H54 (cell line): ENCODE results near the gene FGFBP2.

ENCODE experiments used
- DNase-seq: peaks from one replicate; pipeline ENCODE4 v3.0.0; 2011; ENCODE audit warnings: low spot score, mixed read lengths; ENCODE audit not compliant: insufficient read length
- FAIRE-seq: peaks from 3 replicates; lab custom pipeline; 2011; peaks lifted over from hg19 to GRCh38; lab: Jason Lieb, UNC
- POLR2A ChIP-seq: IDR thresholded peaks from 2 replicates; pipeline ENCODE4 v1.6.1; 2011; ENCODE audit warnings: low read depth, mild to moderate bottlenecking, low read length

The FGFBP2 gene, protein sequence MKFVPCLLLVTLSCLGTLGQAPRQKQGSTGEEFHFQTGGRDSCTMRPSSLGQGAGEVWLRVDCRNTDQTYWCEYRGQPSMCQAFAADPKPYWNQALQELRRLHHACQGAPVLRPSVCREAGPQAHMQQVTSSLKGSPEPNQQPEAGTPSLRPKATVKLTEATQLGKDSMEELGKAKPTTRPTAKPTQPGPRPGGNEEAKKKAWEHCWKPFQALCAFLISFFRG

DNA sequence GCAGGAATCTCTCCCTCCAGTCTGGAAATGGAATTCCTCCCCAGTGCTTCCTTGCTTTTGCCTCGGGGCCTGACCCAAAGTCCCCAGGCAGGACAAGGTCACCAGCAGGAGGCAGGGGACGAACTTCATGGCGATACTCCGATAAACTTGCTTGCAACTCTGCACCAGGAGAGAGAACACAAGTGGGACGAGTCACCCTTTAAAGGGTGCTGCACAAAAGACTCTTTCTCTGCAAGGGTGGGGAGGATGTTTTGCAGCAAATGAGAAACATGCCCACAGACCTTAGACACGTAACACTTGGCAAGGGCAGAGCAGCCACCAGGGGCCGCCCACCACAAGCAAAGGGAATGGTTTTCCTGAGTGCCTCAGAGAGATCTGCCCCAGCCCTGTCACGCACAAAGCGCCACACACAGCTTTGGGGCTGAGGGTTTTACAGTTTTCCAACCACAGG is at the start of gene FGFBP2:
Gene FGFBP2 (minus strand): TSS at position 175 of the 451 bp plus-strand sequence. CDS start 46 bp downstream, at position 129.
- FAIRE-seq, result no peak
- DNase-seq, result no peak
- no peak for TF ChIP-seq POLR2A

DNA sequence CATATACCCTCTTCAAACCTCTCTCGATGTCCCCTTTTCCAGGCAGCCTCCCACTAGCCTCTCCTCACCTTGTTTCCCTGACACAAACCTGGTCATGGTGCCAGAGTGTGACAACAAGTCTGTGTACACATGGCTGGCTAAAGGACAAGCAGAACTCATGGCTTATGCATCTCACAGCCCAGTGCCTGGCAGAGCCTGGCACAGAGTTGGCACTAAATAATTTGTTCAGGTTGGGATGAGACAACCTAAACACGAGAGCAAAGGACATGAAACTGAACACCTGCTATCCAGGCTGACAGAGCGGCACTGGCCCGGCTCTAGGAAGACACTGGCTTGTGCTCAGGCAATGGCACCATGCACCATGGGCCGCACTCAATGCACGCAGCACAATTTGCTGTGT is 48.2 kb upstream of the FGFBP2 start:
- no peak for TF ChIP-seq POLR2A
- FAIRE-seq, result no peak
- DNase-seq, result no peak

DNA sequence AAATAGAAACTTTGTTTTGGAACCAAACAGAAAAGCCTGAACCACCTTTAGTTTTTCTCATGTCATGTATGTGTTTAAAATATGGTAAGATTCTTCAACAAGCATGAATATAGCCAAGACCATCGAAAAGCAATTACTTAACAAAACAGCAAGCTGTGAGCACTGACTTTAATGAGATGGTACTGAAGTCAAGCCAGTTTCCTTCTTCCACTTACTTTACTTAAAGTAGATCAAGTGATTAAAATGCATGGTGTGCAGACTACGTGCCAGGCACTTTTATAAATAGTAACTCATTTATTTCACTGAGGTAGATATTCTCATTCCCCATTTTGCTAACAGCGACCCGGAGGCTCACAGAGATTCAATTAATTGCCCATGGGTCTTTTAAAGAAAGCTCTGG is 46.2 kb upstream of the FGFBP2 start:
- FAIRE-seq (no peak), DNase-seq (no peak)
- no peak for TF ChIP-seq POLR2A

DNA sequence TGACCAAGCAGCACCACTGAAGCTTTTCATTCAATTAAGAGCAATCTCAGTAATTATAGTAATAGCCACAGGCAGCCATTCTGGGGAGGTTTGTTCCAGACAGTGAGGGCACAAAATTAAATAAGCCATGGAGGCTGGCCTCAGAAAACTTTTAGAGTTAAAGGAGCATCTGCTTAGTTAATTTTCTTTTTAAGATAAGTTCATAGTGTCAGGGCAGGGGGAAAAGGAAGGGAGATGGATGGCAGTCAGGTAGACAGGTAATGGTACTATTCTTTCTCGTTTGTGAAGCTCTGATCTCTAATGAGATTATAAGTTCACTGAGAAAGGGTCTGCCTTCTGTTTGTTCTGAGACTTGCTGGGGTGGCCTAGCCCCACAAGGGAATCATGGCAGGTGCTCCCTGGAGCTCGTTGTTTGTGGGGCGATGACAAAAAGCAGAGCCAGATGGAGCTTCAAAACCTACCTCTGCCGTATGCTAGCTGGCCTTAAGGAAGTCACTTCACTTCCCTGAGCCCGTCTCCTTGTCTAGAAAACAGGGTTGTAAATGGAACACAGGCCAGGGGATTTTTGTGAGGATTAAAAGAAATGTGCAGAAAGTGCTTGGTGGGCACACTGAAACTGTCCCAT is 44.6 kb upstream of the FGFBP2 start:
- DNase-seq (no peak), FAIRE-seq (no peak)
- TF ChIP-seq POLR2A, result no peak

DNA sequence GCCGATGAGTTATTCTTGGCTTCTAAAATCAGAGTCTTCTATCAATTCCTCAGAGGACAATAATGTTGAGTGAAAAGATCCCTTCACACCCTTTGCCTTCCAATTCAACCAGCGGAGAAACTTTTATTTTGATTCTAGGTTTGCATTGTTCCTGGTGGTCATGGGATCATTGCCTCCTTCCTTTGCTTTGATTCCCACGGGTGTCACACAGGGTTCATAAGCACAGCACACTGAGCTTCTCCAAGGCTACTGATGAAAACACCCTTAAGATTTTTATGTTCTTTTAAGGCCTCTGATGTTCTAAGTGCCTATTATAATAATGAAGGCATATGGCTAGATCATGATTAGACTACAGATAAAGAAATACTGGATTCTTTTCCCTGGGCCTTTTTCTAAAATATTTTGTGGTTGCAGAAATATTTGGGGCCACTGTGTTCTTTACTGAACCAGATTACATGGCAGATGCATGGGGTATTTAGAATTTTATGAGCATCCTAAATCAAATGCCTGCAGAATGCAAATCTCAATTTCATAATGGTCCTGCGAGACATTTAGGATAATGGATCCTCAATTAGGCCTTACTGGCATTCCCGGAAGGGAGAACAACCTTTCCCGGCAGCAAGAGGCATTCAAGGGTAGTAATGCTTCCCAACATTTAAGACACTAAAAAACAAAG is 43.9 kb upstream of the FGFBP2 start:
- TF ChIP-seq POLR2A, result no peak
- DNase-seq, result no peak
- FAIRE-seq, result no peak

DNA sequence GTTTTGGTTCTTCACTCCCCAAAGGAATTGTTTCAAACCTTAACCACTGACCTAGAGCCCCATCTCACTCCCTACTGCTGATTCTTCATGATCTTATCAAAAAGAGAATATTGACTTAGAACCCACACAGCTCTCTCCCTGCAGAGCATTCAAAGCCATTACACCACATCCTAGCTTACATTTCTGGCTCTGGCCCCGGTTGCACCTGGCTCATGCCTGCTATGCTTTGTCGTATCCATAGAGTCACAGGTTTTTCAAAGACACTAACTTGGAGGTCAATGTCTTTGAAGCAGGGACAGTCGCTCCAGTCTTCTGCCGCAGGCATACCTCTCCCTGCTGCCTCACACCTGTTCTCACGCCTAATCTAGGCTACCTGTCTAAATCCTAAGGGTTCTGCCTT is 42.7 kb upstream of the FGFBP2 start:
- FAIRE-seq (no peak), DNase-seq (no peak)
- no peak for TF ChIP-seq POLR2A

DNA sequence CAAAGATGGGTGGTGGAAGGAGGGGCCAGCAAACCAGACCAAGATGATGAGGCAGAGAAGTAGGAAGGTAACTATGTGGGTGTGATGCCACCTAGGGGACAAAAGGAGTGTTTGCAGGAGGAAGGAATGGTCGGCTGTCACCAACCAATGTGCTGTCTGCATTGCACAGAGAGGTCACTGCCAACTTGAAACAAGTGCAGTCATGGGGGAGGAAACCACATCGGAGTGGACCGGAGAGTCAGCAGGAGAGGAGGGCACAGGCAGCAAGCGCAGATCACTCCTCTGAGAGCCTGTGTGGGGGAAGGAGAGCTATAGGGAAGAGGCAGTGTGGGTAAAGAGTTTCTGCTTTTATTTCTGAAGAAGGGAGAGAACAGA is 38.5 kb upstream of the FGFBP2 start:
- no peak for TF ChIP-seq POLR2A
- FAIRE-seq (peak; percentile 81), DNase-seq (peak; percentile 56)

DNA sequence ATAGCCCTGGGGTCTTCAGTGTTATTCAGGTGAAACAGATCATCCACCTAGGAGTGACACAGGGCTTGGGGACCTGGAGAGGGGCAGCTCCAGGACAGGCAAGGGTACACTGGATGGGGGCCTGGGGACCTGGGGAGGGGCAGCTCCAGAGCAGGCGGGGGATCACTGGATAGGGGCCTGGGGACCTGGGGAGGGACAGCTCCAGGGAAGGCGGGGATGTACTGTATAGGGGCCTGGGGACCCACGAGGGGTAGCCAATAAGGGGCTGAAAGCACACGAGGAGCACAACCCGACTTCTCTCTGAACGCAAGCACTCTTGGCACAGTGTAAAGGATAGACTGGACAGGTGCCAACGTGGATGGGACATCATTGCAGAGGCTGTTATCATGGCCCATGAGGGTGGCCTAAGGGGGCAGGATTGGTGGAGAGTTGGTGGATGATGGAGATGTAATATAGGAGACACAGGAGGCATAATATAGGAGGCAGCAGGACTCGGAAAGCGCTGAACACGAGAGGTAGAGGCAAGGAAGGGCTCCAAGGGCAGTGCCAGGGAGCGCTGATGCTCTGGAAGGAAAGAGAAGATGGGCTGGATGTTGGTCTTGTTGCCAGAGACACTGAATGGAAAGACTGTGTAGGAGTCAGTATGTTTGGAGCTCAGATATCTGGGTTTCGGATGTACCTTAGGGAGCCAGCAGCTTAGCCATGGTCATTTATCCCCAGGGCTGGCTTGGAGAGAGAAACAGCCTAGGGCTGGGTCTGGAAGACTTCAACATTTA is 37.9 kb upstream of the FGFBP2 start:
- no peak for TF ChIP-seq POLR2A
- FAIRE-seq (no peak), DNase-seq (no peak)

DNA sequence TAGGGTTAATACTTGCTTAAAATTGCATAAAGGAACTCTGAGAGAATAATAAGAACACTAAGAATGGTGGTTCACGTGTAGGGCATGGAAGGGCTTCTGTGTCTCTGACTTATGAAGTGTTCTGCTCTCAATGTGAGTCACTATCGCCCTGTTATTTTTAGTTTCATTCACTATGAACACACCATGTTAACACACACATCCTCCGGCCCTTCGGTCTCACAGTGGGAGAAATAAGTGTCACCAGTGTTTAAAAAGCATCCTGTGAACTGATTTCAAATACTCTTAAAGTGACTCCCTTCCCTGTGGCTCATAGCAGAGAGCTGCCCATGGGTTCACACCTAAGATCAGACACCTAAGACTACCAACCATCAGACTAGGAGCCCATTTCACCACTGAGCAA is 33.8 kb upstream of the FGFBP2 start:
- TF ChIP-seq POLR2A, result no peak
- DNase-seq (no peak), FAIRE-seq (no peak)

DNA sequence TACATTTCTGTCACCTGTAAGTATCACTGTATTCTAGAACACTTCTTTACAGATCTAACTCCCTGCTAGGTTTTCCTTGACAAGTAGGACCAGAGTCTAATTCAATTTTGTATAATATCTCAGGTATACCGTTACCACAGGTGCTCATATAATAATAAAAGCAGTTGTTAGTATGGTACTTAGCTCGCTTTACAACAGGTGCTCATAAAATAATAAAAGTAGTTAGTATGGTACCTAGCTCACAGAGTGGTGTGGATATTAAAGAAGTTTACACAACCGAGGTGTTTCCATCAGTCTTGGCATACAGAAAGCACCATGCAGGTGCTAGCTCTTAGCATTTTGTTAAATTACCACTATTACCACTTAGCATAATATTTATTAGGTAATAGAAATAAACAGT is 32.9 kb upstream of the FGFBP2 start:
- TF ChIP-seq POLR2A, result no peak
- no peak for DNase-seq
- FAIRE-seq, result no peak

DNA sequence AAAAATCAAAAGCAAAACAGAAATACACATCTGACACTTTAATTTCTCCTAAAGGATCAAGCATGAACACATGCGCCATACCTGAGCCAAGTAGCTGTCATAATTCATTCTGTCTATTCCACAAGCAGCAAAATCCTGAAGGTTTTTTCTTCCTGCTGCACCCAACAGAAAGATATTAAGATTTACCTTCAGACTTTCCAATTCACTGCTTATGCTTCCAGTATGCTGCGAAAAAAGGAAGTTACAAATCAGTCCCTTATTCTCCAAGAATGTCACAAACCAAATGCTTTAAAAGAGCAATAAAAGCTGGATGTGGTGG is 29.2 kb upstream of the FGFBP2 start:
- no peak for TF ChIP-seq POLR2A
- no peak for FAIRE-seq
- DNase-seq, result no peak

DNA sequence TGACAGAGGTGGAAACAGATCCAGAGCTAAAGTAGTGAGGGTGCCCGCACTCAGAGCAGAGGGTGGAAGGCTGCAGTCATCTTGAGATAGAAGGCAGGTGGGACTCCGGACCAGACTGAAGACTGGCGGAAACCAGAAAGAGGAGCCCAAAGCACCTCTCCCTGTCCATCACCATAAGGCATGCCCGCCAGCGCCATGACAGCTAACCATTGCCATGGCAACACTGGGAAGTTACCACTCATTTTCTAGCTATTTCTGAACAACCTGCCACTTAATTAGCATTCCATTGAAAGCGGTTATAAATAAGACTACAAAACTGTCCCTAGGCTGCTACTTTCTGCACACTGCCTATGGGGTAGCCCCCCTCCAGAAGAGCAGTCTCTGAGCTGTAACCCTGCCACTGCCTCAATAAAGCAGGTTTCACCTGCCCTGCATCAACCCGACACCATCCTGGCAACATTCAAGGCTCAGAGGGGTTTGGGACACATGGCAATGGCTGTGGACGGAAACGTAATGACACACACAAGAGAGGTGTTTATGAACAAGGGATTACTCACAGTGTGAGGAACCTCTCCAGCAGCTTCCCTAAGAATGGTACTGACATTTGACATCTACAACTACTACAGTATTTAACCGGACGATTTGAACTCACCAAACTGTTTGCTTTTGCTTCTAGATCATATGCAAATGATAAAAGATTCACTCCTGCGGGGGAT is 27.8 kb upstream of the FGFBP2 start:
- no peak for DNase-seq
- no peak for TF ChIP-seq POLR2A

DNA sequence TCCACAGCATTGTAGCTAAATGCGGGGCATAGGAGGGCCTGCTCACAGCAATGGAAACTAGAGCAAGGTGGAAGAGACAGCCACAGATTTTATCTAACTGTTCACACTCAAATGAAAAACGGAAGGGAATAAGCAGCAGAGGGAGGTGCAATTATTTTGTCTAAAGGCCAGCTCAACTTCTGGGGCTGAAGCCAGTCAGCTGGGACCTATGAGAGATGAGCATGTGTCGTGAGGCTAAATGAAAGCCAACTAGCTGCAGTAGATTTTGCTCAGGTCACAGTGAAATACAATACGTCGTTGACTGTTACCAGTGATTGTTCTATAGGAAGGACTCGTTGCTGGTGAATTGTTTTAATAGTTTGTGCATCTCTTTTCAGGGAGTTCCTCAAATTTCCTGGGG is 26.4 kb upstream of the FGFBP2 start:
- FAIRE-seq (no peak), DNase-seq (no peak)
- TF ChIP-seq POLR2A, result no peak

More for the DNA sequence above, 27.8 kb upstream of the FGFBP2 start:
- FAIRE-seq, result no peak
